Esophagus squamous epithelium (tissue), 4 donors: Measurements from ENCODE around the gene ST6GAL1.

Experiments used
- POLR2A ChIP-seq, 4 donors: fragments of 450-650 bp; IDR thresholded peaks; one replicate each; pipeline ENCODE4 v1.6.1; 2017; ENCODE audit warnings: antibody characterized with exemption in 4 of 4, mild to moderate bottlenecking in 4 of 4, moderate library complexity in 3 of 4
- TF ChIP-seq, protein P1 (sequence below), 6 experiments: fragments of 450-650 bp in 4 of 6; fragments of 200-600 bp in 2 of 6; sonication (generic) in 2 of 6; IDR thresholded peaks; one replicate each; pipeline ENCODE4 v1.5.1; 2016 to 2019; ENCODE audit warnings: antibody characterized with exemption in 6 of 6, mild to moderate bottlenecking in 4 of 6, moderate library complexity in 4 of 6

DNA sequence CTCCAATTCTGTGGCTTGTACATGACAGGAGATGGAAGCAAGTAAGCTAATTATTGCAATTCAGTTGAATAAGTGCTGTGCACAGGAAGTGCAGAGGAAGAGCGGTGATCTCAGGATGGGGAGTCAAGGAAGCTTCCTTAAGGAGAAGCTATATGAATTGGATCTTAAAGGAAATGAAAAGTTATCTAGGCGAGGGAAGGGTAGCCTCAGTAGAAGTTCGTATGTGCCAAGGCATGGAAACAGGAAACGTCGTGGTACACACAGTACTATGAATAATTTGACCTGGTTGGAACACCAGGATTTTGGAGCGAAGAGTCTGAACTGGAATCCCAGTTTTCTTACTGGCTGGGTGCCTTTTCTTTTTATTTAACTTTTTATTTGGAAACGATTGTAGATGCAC is 39.3 kb downstream of the ST6GAL1 start:
- no peak for TF ChIP-seq POLR2A (IDR thresholded peaks at IDR 0.05)
- TF ChIP-seq, protein P1, sequence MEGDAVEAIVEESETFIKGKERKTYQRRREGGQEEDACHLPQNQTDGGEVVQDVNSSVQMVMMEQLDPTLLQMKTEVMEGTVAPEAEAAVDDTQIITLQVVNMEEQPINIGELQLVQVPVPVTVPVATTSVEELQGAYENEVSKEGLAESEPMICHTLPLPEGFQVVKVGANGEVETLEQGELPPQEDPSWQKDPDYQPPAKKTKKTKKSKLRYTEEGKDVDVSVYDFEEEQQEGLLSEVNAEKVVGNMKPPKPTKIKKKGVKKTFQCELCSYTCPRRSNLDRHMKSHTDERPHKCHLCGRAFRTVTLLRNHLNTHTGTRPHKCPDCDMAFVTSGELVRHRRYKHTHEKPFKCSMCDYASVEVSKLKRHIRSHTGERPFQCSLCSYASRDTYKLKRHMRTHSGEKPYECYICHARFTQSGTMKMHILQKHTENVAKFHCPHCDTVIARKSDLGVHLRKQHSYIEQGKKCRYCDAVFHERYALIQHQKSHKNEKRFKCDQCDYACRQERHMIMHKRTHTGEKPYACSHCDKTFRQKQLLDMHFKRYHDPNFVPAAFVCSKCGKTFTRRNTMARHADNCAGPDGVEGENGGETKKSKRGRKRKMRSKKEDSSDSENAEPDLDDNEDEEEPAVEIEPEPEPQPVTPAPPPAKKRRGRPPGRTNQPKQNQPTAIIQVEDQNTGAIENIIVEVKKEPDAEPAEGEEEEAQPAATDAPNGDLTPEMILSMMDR (IDR thresholded peaks at IDR 0.05), result no peak
